Tibial nerve (tissue), 3 donors: ENCODE results near the gene NPY4R.
"Not testable (repeated sequence)": the region's sequence is repeated elsewhere in the genome, so short reads cannot be mapped to it uniquely, and the experiment has no call there.

Source experiments
- POLR2A ChIP-seq, 2 donors: fragments of 450-650 bp; IDR thresholded peaks; one replicate each; pipeline ENCODE4 v1.6.1; 2017; ENCODE audit warnings: antibody characterized with exemption in 2 of 2, mild to moderate bottlenecking in 2 of 2, moderate library complexity in 2 of 2
- TF ChIP-seq, protein P1 (sequence below), 5 experiments: fragments of 200-600 bp in 3 of 5; fragments of 450-650 bp in 2 of 5; sonication (generic) in 3 of 5; IDR thresholded peaks; one replicate each; pipeline ENCODE4 v1.5.1; 2016 to 2019; ENCODE audit warnings: antibody characterized with exemption in 5 of 5, mild to moderate bottlenecking in 3 of 5, moderate library complexity in 2 of 5

DNA sequence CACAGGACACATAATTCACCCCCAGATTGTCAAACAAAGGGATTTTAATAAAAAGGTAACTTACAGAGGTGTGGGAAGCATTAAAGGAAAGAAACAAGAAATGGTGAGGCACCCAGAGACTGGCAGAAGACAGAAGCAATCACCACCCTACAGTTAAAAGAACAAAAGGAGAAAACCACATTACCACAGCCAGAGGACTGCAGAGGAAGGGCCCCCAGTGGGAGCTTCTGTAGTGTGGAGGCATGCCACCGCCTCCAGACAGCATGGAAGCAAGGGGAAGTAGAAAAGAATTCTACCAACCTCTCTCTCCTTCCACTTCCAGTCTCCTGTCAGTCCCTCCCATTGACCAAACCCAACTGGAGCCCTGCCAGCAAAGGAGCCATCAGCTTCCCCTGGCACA is 4.4 kb upstream of the NPY4R start:
- TF ChIP-seq, protein P1, sequence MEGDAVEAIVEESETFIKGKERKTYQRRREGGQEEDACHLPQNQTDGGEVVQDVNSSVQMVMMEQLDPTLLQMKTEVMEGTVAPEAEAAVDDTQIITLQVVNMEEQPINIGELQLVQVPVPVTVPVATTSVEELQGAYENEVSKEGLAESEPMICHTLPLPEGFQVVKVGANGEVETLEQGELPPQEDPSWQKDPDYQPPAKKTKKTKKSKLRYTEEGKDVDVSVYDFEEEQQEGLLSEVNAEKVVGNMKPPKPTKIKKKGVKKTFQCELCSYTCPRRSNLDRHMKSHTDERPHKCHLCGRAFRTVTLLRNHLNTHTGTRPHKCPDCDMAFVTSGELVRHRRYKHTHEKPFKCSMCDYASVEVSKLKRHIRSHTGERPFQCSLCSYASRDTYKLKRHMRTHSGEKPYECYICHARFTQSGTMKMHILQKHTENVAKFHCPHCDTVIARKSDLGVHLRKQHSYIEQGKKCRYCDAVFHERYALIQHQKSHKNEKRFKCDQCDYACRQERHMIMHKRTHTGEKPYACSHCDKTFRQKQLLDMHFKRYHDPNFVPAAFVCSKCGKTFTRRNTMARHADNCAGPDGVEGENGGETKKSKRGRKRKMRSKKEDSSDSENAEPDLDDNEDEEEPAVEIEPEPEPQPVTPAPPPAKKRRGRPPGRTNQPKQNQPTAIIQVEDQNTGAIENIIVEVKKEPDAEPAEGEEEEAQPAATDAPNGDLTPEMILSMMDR (IDR thresholded peaks at IDR 0.05), result not testable (repeated sequence)
- TF ChIP-seq POLR2A (IDR thresholded peaks at IDR 0.05), result not testable (repeated sequence)
